IMR-90 (cell line): ENCODE results near the gene ABHD16B. TPM values are rescaled to one million over a fixed set of nuclear protein-coding genes. Genes with fewer than 3 reads are reported as not detected.

Source experiments
- ATAC-seq: fragments of 200-7000 bp; cut with Tn5 transposase; 2 replicates; pipeline ENCODE4 v1.9.1; 2020; ENCODE audit warnings: low read depth, mild to moderate bottlenecking, moderate library complexity
- BruUV-seq: library from RNA; stranded (reverse); fragments of 400-500 nt; replicated peaks from 2 replicates; lab custom pipeline; 2021; lab: Mats Ljungman, UMichigan
- CTCF ChIA-PET: fragments of 300-600 bp; formaldehyde crosslinking; extraction: SDS; loops from one replicate; lab custom pipeline; 2021; ENCODE audit warnings: antibody characterized with exemption; lab: Yijun Ruan, JAX
- POLR2A ChIA-PET: fragments of 300-600 bp; sonication (Branson Sonifier 250); formaldehyde crosslinking; loops from one replicate; lab custom pipeline; 2022; ENCODE audit warnings: antibody characterized with exemption; ENCODE audit not compliant: unreplicated experiment; lab: Charles Lee
- DNase-seq: peaks from one replicate; pipeline ENCODE4 v3.0.0; 2013
- H2AFZ ChIP-seq: replicated peaks from 2 replicates; pipeline ENCODE3; 2013; ENCODE audit warnings: low read length, mild to moderate bottlenecking; ENCODE audit not compliant: poor library complexity
- H2AK5ac ChIP-seq: 2 replicates; pipeline ENCODE4 v1.6.1; 2013; ENCODE audit warnings: low read depth, low read length, inconsistent platforms
- H2AK9ac ChIP-seq: replicated peaks from 2 replicates; pipeline ENCODE3; 2013; ENCODE audit warnings: mild to moderate bottlenecking, low read depth, low read length, moderate library complexity; ENCODE audit not compliant: poor library complexity
- H2BK120ac ChIP-seq: 2 replicates; pipeline ENCODE4 v1.6.1; 2013; ENCODE audit warnings: low read depth, low read length, inconsistent platforms
- H2BK15ac ChIP-seq: 3 replicates; pipeline ENCODE4 v1.6.1; 2013; ENCODE audit warnings: low read depth, low read length, inconsistent platforms
- H2BK20ac ChIP-seq: 2 replicates; pipeline ENCODE4 v1.6.1; 2013; ENCODE audit warnings: low read depth, mild to moderate bottlenecking, inconsistent platforms, low read length, moderate library complexity
- H2BK5ac ChIP-seq: 2 replicates; pipeline ENCODE4 v1.6.1; 2013; ENCODE audit warnings: mild to moderate bottlenecking, low read depth, low read length, inconsistent platforms; ENCODE audit not compliant: poor library complexity, severe bottlenecking
- H3K14ac ChIP-seq: replicated peaks from 2 replicates; pipeline ENCODE4 v1.6.1; 2013; ENCODE audit warnings: low read depth, low read length, inconsistent platforms
- H3K18ac ChIP-seq: 2 replicates; pipeline ENCODE4 v1.6.1; 2013; ENCODE audit warnings: low read depth, low read length, control low read depth
- H3K23ac ChIP-seq: 2 replicates; pipeline ENCODE4 v1.6.1; 2013; ENCODE audit warnings: low read depth, low read length, inconsistent platforms
- H3K27ac ChIP-seq: 2 replicates; pipeline ENCODE4 v1.5.1; 2013; ENCODE audit warnings: mild to moderate bottlenecking, control low read depth, low read length; ENCODE audit not compliant: insufficient read depth
- H3K27me3 ChIP-seq: 2 replicates; pipeline ENCODE4 v1.6.1; 2013; ENCODE audit warnings: low read length; ENCODE audit not compliant: control insufficient read depth, insufficient read depth
- H3K36me3 ChIP-seq: 2 replicates; pipeline ENCODE4 v1.6.1; 2013; ENCODE audit warnings: low read length, mixed read lengths; ENCODE audit not compliant: control insufficient read depth, insufficient read depth
- H3K4ac ChIP-seq: 2 replicates; pipeline ENCODE4 v1.6.1; 2013; ENCODE audit warnings: low read depth, low read length, inconsistent platforms
- H3K4me1 ChIP-seq: 2 replicates; pipeline ENCODE4 v1.6.1; 2013; ENCODE audit warnings: low read length, mixed read lengths; ENCODE audit not compliant: control insufficient read depth, insufficient read depth
- H3K4me2 ChIP-seq: 2 replicates; pipeline ENCODE4 v1.6.1; 2013; ENCODE audit warnings: low read depth, mild to moderate bottlenecking, control low read depth, low read length, moderate library complexity
- H3K4me3 ChIP-seq: 2 replicates; pipeline ENCODE4 v1.5.1; 2013; ENCODE audit warnings: low read depth, mild to moderate bottlenecking, control low read depth, low read length, moderate library complexity; ENCODE audit not compliant: insufficient read depth
- H3K56ac ChIP-seq: 2 replicates; pipeline ENCODE4 v1.6.1; 2013; ENCODE audit warnings: low read length, inconsistent platforms; ENCODE audit not compliant: insufficient read depth; ENCODE audit errors: extremely low read depth
- H3K79me1 ChIP-seq, 2 experiments: 2 replicates each; pipeline ENCODE4 v1.6.1; 2013; ENCODE audit warnings: low read length in 2 of 2, inconsistent platforms in 1 of 2, low read depth in 1 of 2
- H3K9ac ChIP-seq: 2 replicates; pipeline ENCODE4 v1.6.1; 2013; ENCODE audit warnings: low read depth, low read length, control low read depth
- H3K9me1 ChIP-seq: 2 replicates; pipeline ENCODE4 v1.6.1; 2013; ENCODE audit warnings: low read length, inconsistent platforms; ENCODE audit not compliant: insufficient read depth
- H3K9me3 ChIP-seq: 2 replicates; pipeline ENCODE4 v1.6.1; 2013; ENCODE audit warnings: low read length; ENCODE audit not compliant: control insufficient read depth, insufficient read depth
- H4K20me1 ChIP-seq: 2 replicates; pipeline ENCODE4 v1.6.1; 2013; ENCODE audit warnings: low read length, inconsistent platforms; ENCODE audit not compliant: insufficient read depth
- H4K5ac ChIP-seq: 2 replicates; pipeline ENCODE4 v1.6.1; 2013; ENCODE audit warnings: mild to moderate bottlenecking, low read depth, low read length, control low read depth
- H4K8ac ChIP-seq, 2 experiments: 2 replicates each; pipeline ENCODE4 v1.6.1; 2013; ENCODE audit warnings: low read depth in 2 of 2, low read length in 2 of 2, control low read depth in 1 of 2, inconsistent platforms in 1 of 2
- H4K91ac ChIP-seq: 2 replicates; pipeline ENCODE4 v1.6.1; 2013; ENCODE audit warnings: low read depth, low read length, inconsistent platforms; ENCODE audit not compliant: insufficient read depth
- CHD1 ChIP-seq: IDR thresholded peaks from 2 replicates; pipeline ENCODE4 v1.6.1; 2012; ENCODE audit warnings: low read depth, low read length, improper control_type of control experiment
- ELK1 ChIP-seq: fragments of 150-350 bp; IDR thresholded peaks from 2 replicates; pipeline ENCODE4 v1.6.1; 2016; ENCODE audit warnings: low read depth, mild to moderate bottlenecking, low read length, moderate library complexity, borderline replicate concordance
- POLR2A ChIP-seq: IDR thresholded peaks from 2 replicates; pipeline ENCODE4 v1.6.1; 2012; ENCODE audit warnings: mild to moderate bottlenecking, low read depth, low read length
- SMC3 ChIP-seq: fragments of 150-350 bp; IDR thresholded peaks from 2 replicates; pipeline ENCODE4 v1.6.1; 2016; ENCODE audit warnings: low read depth, mild to moderate bottlenecking, antibody characterized with exemption, low read length, moderate library complexity
- WGBS, 2 experiments: methylation state at CpG; one replicate each; pipeline versions ENCODE4 v1.1.5 to v1.1.7; 2013; ENCODE audit warnings: missing lambda C conversion rate in 2 of 2; ENCODE audit not compliant: insufficient read length in 1 of 2; ENCODE audit errors: extremely low coverage in 2 of 2; 5-methylcytosine and 5-hydroxymethylcytosine counted together
- dilution Hi-C: fragments of 300-500 bp; cut with HindIII; formaldehyde crosslinking; loops from one replicate; pipeline ENCODE4 v1.14.3; 2018; ENCODE audit warnings: low sequenced_read_pairs; ENCODE audit not compliant: unreplicated experiment
- in situ Hi-C: fragments of 300-500 bp; cut with MboI; formaldehyde crosslinking; loops from 3 replicates; pipeline ENCODE4 v1.14.3; 2019; ENCODE audit warnings: low sequenced_read_pairs, inconsistent platforms, mixed read lengths
- intact Hi-C: fragments of 100-400 bp; cut with micrococcal nuclease; formaldehyde crosslinking; loops from 2 replicates; pipeline ENCODE4 v1.10.0; 2022
- polyA plus RNA-seq, 3 experiments: library from polyadenylated mRNA; depleted of rRNA; stranded (reverse); fragments of >200 nt; gene quantifications; 2 replicates each; pipeline ENCODE4 v1.2.3, GENCODE V29; 2012; ENCODE audit warnings: low replicate concordance in 1 of 3
- total RNA-seq: library from RNA; depleted of rRNA; stranded (reverse); fragments of >200 nt; gene quantifications from 2 replicates; pipeline ENCODE4 v1.2.3, GENCODE V29; 2012

ABHD16B gene
- total and polyA plus RNA-seq, 2 of the 4 experiments (the other 2 are of a cell fraction): 0.05 TPM; not detected in 1

GRCh38 chr20:63815615-63816253, 45.6 kb upstream of the ABHD16B start:
- Histone ChIP-seq H3K14ac (no peak overlapping the region), H3K4me1 (peaks cover 11% of the 10 kb centered on the region), H3K9ac (no peak overlapping the region), H3K27ac (no peak overlapping the region; the same call in 1 of the 2 replicates), H2BK20ac (no peak overlapping the region), H4K5ac (no peak overlapping the region), H3K23ac (no peak overlapping the region), H4K20me1 (peaks cover 53% of the 10 kb centered on the region), H2BK15ac (no peak overlapping the region), H3K9me3 (no peaks in the 10 kb centered on the region), H3K56ac (no peak overlapping the region), H3K4me3 (no peak overlapping the region), H3K27me3 (no peaks in the 10 kb centered on the region), H3K9me1 (peaks cover 17% of the 10 kb centered on the region), H2AK9ac (peak overlapping the region; percentile 28), H2BK5ac (no peak overlapping the region), H3K79me1 (peaks cover 28 to 64% of the 10 kb centered on the region in 2 experiments), H4K91ac (no peak overlapping the region), H4K8ac (no peak overlapping the region), H2AK5ac (no peak overlapping the region), H3K4ac (no peak overlapping the region), H2AFZ (no peak overlapping the region), H3K18ac (no peak overlapping the region), H3K36me3 (no peaks in the 10 kb centered on the region; the same call in 1 of the 2 replicates), H2BK120ac (no peak overlapping the region), H3K4me2 (no peak overlapping the region)
- no TSS peak for BruUV-seq
- in situ Hi-C loops (no loop called here), dilution Hi-C loops (no loop called here), intact Hi-C loops (no loop called here)
- DNase-seq: no peak
- ChIA-PET CTCF (no interaction called here), POLR2A (no interaction called here)
- 95% methylated on average over 6 of the region's 14 CpGs; no CpG with 5 or more reads in 1 of the 2 experiments for whole genome bisulfite sequencing, 2 experiments
- ATAC-seq: no peak
- TF ChIP-seq SMC3: no peak
- TF ChIP-seq POLR2A: no peak
- TF ChIP-seq ELK1: no peak
- TF ChIP-seq CHD1: no peak
